Stimulated activated CD4-positive, alpha-beta T cell treated with anti-CD3 and anti-CD28 coated beads, Interleukin-1b, Interleukin-23, amount 100 ng/mL, for 1 hour (primary cell): ENCODE results near the gene ACTR10.
"Not testable (repeated sequence)": the region's sequence is repeated elsewhere in the genome, so short reads cannot be mapped to it uniquely, and the experiment has no call there.

ENCODE experiments used
- DNase-seq, 2 donors: peaks; one replicate each; pipeline ENCODE4 v3.0.0-alpha.2; 2020; ENCODE audit warnings: low read depth in 2 of 2

The ACTR10 gene

GRCh38 chr14:58216544-58216943 is 16.6 kb downstream of the ACTR10 start:
- DNase-seq = no peak

GRCh38 chr14:58227096-58227819 is 27.3 kb downstream of the ACTR10 start:
- DNase-seq = no peak

GRCh38 chr14:58238252-58239243 is 38.6 kb downstream of the ACTR10 start:
- DNase-seq = no peak

GRCh38 chr14:58239244-58240195 is 39.6 kb downstream of the ACTR10 start:
- DNase-seq = peak; percentile 65 to 83

GRCh38 chr14:58243790-58244555 is 44.0 kb downstream of the ACTR10 start:
- DNase-seq = no peak

- DNase-seq = peak; percentile 92 to 93
Measured at GRCh38 chr14:58244556-58245387, 44.8 kb downstream of the ACTR10 start, which contains the start of gene PSMA3. Gene PSMA3 (plus strand): TSS chr14:58244843. CDS start chr14:58244921, 78 bp downstream.

- no peak for DNase-seq
Measured at GRCh38 chr14:58245562-58245961, 45.6 kb downstream of the ACTR10 start.

- no peak for DNase-seq
Measured at GRCh38 chr14:58249611-58250010, 49.7 kb downstream of the ACTR10 start.

GRCh38 chr14:58258156-58258555 is 58.2 kb downstream of the ACTR10 start:
- DNase-seq = no peak

GRCh38 chr14:58262005-58262404 is 62.1 kb downstream of the ACTR10 start:
- not testable (repeated sequence) for DNase-seq

- DNase-seq = no peak
Measured at GRCh38 chr14:58265401-58265800, 65.5 kb downstream of the ACTR10 start.

GRCh38 chr14:58270628-58271027 is 70.7 kb downstream of the ACTR10 start:
- no peak for DNase-seq

GRCh38 chr14:58272588-58273372 is 72.8 kb downstream of the ACTR10 start:
- DNase-seq = no peak

- DNase-seq = no peak
Measured at GRCh38 chr14:58274881-58275280, 74.9 kb downstream of the ACTR10 start.

GRCh38 chr14:58275527-58276190 is 75.7 kb downstream of the ACTR10 start:
- DNase-seq = no peak

GRCh38 chr14:58276208-58276607 is 76.3 kb downstream of the ACTR10 start:
- DNase-seq = no peak

- DNase-seq = no peak
Measured at GRCh38 chr14:58278177-58278576, 78.2 kb downstream of the ACTR10 start.
